SIG-M5 (cell line): ENCODE data around the gene CRYBB2.
"Not testable (repeated sequence)": the region's sequence is repeated elsewhere in the genome, so short reads cannot be mapped to it uniquely, and the experiment has no call there.

Experiments
- DNase-seq: peaks from one replicate; lab custom pipeline; 2025; lab: John Stamatoyannopoulos, UW

The CRYBB2 gene

DNA sequence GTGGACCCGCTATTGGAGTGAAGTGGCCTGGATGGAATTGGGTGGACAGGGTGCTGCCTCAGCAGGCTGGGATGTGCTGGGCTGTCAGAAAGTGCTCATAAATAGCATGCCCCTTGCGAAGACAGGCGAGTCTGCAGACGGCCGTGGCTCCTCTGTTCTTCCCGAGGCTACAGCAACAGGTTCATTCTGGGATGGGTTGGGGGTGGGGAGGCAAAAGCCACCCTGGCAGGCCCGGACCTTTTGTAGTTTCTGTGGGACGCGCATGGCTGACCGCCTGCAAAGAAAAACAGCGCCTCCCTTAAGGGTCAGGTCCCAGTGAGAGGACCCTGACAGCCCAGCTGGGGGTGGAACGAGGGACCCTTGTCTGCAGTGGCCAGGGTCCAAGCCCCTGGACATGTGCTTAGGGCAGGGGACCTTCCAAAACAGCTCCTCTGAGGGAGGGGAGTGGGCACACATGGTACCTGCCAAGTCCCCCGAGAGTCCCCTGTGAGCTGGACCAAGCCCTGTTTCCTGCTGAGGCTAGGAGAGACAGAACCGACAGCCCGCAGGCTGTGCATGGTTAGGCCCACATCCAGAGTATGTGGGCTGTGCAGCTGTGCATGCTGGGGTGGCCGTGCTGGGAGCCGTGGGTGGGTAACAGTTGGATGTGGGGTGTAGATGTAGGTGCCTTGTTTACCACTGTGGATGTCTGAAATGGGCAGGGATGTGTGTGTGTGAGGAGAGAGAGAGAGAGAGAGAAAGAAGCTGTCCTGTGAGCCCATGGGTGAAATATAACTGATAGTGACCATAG is 19.5 kb upstream of the CRYBB2 start, which contains the start of gene CRYBB3:
CRYBB3 (plus strand) TSS at position 128 of the 790 bp plus-strand sequence. CDS start 1,539 bp downstream, outside the sequence.
- no peak for DNase-seq

DNA sequence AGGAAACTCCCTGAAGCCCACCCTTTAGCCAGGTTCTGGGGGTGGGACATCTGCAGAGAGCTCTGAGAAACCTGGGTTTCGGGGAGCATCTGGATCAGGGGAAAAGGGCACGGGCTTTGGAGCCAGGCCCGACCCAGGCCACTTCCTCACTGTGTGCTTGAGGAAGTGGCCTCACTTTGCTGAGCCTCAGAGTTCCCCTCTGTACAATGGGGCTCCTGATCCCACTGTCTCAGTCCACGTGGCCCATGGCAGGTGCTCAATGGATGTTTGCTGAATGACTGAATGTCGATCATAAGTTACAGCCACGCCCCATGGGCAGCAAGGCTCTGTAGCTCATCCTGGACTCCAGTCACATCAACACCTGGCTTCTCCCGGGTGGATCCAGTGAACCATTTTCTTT is 18.5 kb upstream of the CRYBB2 start:
- DNase-seq, result no peak

DNA sequence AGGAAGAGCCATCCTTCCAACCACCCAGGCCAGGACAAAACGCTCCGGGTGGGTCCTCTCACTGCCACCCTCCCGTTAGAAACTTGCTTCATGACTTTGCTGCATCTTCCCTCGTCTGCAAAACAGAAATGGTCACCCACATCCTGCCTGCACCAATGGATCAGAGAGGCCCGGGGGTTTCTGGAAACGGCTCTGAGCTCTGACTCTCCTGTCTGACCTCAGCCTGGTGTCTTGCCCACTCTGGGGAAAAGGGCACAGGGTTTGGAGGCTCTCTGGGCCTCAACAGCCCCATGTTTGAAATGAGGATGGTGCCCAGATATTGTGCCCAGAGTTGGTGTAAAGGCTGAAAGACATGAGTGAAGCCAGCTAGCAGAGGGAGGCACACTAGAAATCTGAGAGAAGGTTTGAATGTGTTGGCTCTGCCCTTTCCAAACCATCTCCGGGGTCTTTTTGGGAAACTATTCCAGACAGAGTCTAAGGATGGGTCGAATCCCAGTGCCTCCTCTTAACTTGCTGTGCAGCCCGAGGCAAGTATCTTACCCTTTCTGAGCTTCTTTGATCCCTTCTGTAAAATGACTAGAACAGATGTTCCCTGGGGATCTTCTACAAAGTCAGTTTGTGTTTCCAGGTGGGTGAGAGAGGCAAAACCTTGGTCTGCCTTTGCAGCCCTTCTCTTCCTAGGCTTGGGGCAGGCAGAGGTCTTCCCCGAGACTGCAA is 17.7 kb upstream of the CRYBB2 start:
- DNase-seq, result no peak

DNA sequence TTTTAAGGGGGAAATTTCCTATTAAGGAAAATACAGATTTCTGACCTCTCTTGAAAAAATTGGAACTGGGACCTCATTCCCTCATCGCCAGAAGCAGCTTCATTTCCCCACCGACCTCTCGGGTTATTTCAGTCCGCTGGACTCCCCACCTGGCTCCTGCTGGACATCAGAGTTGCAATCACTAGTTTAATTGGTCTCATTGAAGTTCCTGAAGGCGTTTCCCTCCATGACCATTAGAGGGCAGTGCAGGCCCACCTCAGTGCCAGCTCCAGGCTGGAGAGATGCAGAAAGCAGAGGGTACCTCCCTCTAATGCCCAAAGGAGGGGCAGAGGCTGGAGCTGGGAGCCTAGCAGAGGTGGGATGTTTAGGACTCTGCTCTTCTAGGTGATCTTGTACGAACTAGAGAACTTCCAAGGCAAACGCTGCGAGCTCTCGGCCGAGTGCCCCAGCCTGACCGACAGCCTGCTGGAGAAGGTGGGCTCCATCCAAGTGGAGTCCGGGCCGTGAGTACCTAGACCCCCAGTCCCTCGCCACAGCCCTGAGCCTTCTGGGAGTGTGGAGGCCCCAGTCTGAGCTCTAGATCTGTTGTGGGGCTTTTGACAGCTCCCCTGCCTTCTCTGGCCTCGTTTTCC is 17.0 kb upstream of the CRYBB2 start:
- no peak for DNase-seq

DNA sequence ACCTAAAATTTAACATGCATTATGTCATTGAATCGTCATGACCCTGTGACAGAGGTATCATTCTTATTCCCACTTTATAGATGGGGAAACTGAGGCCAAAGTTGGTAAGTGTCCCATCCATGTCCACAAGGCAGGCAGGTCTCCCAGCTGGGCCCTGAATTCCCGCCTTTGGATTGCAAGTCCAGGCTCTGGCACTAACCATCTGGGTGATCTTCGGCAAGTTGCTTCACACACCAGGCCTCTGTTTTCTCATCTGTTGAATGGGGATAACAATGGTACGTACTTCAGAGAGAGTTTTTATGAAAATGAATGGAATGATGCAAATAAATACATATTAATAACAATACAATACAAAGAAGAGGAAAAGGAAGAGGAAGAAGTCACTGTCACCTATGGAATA is 16.4 kb upstream of the CRYBB2 start:
- DNase-seq, result no peak

DNA sequence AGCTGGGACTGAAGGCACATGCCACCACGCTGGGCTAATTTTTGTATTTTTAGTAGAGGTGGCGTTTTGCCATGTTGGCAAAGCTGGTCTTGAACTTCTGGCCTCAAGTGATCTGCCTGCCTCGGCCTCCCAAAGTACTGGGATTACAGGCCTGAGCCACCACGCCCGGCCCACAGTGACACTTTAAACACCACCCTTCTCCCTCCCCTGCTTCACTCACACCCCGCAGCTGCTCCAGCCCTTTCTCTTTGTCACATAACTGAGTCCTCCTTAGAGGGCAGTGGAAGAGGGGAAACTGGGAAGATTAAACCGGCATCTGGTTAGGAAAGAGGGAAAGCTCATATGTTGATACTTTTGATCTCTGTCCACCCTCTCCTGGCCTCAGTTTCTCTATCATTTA is 14.9 kb upstream of the CRYBB2 start:
- DNase-seq, result not testable (repeated sequence)

DNA sequence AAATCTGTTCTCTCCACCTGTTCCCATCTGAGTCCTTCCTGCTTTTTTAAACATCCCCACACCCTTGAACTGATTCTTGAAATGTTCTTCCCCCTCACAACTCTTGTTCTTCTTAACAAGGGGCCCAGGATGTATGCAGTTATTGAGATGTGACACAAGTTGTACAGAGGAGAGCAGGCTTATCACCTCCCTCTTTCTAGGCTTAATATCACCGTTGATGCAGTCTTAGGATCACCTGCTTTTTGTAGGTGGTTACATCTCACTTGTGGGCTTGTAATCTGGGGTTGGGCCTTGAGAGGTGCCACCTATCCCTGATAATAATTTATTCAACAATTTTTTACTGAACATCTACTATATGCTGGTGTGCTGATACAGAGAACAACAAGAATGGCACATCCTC is 13.6 kb upstream of the CRYBB2 start:
- DNase-seq, result no peak

DNA sequence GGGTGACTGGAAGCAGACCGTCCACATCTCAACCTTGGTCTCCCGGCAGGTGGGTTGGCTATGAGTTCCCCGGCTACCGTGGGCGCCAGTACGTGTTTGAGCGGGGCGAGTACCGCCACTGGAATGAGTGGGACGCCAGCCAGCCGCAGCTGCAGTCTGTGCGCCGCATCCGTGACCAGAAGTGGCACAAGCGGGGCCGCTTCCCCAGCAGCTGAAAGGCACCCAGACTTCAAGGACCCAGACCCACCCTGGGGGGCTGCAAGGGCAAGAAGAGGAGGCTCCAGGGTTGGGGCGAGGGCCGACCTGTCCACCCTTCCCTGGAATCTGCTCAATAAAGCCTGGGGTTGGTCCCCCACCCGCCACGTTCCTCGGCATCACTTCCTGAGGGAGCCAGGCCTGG is 12.4 kb upstream of the CRYBB2 start:
- DNase-seq, result no peak

DNA sequence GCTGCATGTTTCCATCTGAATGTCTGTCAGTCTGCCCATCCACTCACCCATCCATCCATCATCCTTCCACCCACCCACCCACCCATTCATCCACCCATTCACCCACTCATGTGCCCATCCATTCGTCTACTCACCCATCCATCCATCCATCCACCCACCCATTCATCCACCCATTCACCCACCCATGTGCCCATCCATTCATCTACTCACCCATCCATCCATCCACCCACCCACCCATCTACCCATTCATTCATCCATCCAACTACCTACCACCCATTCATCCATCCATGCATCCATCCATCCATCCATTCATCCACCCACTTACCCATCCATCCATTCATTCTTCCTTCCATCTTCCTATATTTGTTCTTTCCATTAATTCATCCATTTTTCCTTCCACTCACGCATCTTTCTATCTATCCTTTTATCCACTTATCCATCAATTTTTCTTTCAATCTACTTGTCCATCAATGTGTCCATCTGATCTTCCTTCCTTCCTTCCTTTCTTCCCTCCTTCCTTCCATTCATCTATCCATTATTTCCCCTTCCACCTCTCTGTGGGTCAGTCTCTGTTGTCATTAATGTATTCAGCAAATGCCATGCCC is 11.8 kb upstream of the CRYBB2 start:
- DNase-seq, result no peak

DNA sequence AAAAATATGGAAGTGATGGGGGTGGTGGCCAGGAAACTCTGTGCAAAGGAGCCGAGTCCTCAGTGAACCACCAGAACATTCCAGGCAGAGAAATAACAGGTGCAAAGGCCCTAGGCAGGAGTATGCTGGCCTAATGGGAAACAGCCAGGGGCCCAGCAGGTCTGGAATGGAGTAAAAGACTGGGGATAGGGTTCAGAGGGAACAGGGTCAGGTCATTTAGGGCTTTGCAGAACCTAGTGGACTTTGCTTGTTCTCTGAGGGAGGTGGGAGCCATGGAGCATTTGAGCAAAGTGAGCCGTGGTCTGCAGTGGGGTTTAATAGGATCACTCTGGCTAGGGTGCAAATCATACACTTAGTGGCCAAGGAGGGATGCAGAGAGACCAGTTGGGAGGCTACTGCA is 11.1 kb upstream of the CRYBB2 start:
- DNase-seq, result no peak

DNA sequence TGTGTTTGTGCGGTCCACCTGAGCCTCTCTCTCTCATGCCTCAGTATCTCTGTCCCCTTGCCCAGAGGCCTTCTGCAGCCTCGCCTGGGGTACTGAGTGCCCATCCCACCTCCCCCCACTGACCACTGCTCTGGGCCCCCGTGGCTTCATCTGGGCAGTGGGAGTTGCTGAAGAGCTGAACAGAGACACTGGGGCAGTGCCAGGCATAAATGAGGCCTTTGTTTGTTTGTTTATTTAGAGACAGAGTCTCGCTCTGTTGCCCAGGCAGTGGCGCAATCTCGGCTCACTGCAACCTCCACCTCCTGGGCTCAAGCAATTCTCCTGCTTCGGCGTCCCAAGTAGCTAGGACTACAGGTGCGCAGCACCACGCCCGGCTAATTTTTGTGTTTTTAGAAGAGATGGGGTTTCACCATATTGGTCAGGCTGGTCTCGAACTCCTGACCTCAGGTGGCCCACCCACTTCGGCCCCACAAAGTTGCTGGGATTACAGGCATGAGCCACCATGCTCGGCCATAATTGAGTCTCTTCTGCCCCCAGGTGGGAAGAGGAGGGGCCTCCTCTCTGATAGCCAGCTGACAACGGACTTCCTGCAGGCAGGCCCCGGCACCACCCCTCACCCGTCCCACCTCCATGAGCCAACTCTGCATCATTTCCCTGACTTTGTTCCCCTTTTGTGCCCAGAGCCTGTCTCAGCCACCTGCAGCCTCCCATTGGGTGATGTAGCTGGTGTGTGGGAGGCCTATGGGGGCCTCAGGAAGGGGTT is 10.5 kb upstream of the CRYBB2 start:
- no peak for DNase-seq

DNA sequence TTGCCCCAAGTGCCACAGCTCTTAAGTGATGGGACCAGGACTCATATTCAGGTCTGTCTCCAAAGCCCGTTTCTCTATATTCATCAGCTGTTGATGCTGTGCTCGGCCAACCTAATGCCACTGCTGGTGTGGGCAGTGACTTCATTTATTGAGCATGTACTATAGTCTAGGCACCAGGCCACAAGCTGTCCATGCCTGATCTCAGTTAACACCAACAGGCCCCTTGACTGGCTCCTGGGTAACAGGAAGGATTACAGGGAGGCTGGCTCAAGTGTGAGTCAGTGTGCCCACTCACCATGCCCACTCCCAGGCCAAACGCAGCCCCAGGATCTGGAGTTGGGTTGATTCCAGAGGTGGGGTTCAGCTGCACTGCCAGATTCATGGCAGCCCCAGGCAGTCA is 8.6 kb upstream of the CRYBB2 start:
- DNase-seq, result no peak

DNA sequence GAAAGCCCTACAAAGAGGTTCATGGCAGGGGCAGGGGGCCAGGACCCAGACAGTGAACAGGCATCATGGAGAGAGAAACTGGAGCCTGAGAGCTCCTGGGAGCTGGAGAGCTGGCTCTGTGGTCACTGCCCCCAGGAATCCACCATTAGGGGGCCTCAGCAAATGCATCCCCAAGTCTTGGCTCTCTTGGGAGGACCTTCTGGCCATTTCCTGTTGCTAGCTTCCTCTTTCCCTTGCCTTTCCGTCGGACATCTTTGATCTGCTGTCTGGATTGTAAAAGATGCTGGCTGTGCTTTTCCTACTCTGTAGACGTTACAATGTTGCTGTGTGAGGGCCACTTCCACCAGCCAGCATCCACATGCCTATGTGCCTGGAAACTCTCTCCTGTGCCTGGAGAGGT is 7.1 kb upstream of the CRYBB2 start:
- no peak for DNase-seq

DNA sequence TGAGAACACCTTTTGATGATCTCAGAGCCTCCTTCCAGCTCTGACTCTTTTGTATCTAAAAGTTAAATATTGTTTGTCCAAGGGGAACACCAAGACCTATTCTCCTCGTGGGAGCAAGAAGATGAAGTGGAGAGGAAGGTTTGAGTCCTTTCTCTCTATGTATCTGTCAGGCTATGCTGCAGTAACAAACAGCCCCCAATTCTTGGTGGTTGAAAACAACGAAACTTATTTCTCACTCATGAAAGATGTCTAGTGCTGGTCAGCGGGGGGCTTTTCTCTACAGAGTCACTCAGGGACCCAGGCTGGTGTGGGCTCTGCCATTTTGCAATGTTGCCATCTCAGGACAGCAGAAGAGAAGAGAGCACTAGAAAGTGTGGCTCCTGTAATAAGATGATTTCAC is 6.2 kb upstream of the CRYBB2 start:
- DNase-seq, result no peak

DNA sequence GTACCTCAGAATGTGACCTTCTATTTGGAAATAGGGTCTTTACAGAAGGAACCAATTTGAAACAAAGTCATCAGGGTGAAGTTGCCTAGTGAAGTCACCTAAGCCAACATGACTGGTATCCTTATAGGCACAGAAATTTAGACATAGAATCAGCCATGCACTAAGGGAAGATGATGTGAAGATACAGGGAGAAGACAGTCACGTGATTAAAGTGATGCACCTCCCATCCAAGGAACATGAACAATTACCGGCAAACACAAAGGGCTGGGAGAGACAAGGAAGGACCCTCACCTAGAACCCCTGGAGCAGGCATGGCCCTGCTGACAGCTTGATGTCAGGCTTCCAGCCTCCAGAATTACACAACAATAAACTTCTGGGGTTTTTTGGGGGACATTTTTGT is 3.2 kb upstream of the CRYBB2 start:
- no peak for DNase-seq

DNA sequence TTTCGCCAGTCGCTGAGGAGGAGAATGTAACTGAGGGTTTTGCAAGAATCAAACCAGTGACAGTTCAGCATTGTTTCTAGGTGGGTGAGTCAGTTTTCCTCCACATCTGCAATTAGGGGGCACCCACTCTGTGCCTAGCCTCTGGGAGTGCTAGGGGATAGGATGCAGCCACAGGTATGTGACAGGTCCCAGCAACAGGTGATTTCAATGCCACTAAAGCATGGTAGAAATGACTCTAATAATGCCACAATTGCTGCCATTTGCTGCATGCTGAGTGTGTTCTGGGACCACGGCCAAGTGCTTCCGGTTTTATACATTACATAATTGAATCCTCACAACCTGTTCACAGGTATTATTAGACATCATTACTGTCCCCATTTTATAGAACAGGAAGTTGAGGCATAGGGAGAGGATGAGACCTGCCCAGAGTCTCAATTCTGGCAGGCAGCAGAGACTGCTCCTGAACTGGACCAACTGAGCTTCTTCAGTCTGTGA is 556 bp downstream of the CRYBB2 start:
- no peak for DNase-seq

DNA sequence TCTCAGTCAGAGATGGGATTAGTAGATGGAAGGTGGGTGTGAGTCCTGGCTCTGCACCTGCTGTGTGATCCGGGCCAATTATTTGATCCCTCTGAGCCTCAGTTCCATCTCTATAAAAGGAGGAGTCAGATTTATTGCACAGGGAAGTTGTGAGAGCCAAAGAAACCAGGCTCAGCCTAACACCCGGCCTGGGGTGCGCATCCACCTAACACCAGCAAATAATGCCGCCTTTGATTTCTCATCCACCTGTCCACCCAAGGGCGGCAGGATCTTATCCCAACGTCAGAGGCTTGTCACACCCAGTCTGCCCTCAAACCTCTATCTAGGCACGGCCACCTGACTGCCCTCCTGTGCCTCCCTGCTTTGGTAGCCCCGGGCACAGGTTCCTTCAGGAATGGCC is 2.4 kb downstream of the CRYBB2 start:
- DNase-seq, result no peak

DNA sequence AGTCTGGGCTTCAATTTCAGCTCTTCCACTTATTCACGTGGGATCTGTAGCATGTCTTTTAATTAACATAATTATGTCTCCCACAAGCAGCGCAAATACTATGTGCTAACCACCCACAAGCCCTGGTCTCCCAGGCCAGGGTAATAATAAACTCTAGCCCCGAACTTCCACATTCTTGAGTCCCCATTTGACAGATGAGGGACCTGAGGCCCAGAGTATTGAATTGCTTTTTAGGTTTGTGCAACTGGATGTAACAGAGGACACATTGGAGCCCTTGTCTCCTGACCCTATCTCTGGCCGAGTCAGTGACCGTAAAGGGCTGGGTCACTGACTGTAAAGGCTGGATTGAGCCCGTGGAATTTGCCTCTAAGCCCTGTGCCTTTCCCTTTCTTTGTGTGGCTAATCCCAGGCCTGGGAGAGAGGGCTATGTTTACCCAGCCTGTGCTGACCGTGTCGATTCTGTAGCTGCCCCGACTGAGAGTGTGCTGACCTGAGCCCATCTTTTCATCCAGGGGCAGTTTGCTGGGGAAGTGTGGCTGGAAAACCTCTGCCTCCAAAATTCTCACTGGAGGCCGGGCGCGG is 3.9 kb downstream of the CRYBB2 start:
- DNase-seq, result no peak

DNA sequence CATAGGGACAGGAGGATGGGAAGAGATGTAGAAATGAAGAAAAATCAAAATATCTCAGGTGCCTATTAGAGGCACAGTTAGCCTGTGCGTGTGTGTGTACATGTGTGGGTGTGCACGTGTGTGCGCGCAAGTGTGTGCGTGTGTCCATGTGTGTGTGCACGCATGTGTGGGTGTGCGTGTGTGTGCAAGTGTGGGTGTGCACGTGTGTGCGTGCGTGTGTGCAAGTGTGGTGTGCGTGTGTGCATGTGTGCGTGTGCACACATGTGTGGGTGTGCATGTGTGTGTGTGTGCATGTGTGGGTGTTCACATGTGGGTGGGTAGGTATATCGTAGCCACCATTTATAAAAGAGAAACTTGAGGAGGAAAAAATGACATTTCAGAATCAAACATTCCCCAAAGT is 9.4 kb downstream of the CRYBB2 start:
- DNase-seq, result no peak

DNA sequence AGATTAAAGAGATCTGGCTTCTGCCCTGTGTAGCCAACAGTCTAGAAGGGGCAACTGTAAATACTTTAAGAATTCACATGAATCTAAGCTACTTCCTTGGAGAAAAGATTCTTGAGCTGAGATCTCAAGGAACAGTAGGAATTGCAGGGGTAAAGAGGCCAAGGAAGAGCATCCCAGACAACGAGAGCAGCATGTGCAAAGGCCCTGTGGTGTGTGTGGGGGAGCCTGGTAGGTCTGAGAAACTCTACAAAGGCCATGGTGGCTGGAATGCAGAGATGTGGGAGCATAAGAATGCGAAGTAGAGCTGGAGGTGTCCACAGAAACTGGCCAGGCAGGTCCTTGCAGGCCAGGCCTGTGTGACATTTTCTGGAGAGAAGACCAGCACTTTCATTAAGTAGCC is 11.3 kb downstream of the CRYBB2 start:
- not testable (repeated sequence) for DNase-seq

DNA sequence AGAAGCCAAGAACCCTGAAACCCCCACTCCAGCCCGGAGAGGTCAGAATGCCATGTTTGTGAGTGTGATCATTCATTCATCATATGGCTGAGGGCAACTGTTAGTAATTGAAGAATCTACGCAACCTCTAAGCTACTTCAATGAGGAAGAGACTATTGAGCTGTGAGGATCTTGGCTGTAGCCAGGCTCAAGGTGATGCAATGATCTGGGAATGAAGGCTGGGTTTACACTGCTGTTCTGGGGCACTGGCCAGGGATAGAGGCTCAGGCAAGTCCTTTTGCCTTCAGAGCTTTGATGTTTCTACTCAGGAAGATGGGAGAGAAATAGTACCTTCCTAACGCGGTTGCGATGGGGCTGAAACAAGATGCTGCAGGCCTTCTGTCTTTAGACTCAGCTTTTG is 12.9 kb downstream of the CRYBB2 start:
- no peak for DNase-seq
